GM12865 (cell line): ENCODE measurements around the gene SETD2.

Experiments
- DNase-seq: peaks from one replicate; pipeline ENCODE4 v3.0.0; 2010; ENCODE audit warnings: low read depth
- H3K4me3 ChIP-seq: 2 replicates; pipeline ENCODE4 v1.5.1; 2011; ENCODE audit warnings: mild to moderate bottlenecking, low read depth, low read length, control low read depth
- CTCF ChIP-seq: IDR thresholded peaks from 2 replicates; pipeline ENCODE4 v1.5.1; 2011; ENCODE audit warnings: low read length, control low read depth, low read depth, inconsistent platforms; ENCODE audit not compliant: insufficient read depth; ENCODE audit errors: missing control alignments

Gene SETD2

DNA sequence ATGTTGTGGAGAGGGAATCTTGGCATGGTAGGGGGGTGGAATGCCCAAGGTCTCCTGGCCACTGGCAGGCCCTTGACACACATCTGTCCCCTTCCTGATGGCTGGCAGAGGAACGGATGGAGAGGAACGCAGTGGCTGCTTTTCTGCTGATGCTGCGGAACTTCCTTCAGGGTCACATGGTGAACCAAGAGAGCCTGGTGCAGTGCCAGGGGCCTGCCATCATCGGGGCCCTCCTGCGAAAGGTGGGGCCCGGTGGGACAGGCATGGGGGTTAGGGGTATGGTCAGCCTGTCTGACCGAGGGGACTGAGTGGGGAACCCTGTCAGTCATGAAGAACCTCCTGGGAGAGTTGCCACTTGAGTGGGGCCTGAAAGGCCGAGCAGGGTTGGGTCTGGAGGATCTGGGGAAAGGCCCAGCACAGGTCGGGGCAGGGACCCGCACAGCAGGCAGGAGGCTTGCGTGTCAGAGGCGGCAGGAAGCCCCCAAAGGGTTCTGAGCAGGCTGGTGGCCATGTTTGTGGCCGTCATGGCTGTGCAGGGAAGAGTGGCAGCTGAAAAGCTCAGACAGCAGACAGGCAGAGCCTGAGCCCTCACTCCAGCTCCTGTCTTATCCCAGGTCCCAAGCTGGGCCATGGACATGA is 166.3 kb downstream of the SETD2 start:
- no peak for DNase-seq
- no peak overlapping the region for H3K4me3 ChIP-seq
- no peak for TF ChIP-seq CTCF

DNA sequence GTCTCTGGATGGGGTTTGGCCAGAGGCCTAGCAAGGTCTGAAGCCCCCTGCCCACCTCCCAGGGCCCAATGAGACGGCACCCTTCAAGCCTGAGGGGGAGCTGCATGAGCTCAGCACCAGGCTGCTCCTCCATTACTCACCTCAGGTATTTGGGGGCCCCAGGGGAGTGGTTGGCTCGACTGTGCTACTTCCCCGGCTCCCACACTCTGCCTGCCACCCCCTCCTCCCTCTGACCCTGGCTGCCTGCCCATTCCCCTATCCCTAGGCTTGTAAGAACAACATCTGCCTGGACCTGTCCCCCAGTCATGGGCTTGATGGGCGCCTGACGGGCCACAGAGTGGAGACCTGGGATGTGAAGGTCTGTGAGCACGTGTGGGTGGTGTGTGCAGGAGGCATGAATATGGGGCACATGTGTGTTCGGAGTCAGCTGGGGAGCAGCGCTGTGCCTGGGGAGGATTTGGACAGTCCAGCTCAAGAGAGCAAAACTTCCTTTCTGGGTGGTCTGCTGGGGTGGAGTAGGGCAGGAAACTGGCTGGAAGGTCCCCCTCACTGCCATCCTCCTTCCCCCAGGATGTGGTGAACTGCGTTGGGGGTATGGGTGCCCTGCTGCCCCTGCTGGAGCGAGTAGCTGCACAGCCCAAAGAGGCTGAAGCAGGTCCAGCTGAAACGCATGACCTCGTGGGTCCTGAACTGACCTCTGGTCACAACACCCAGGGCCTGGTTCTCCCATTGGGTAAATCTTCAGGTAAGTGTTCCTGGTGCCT is 167.0 kb downstream of the SETD2 start:
- H3K4me3 ChIP-seq = no peak overlapping the region
- no peak for DNase-seq
- no peak for TF ChIP-seq CTCF

- no peak for DNase-seq
- TF ChIP-seq CTCF = no peak
- no peak overlapping the region for H3K4me3 ChIP-seq
Measured at GRCh38 chr3:46995901-46996562, 167.9 kb downstream of the SETD2 start.

GRCh38 chr3:46994801-46995731 is 168.8 kb downstream of the SETD2 start:
- no peak overlapping the region for H3K4me3 ChIP-seq
- TF ChIP-seq CTCF = no peak
- DNase-seq = no peak

DNA sequence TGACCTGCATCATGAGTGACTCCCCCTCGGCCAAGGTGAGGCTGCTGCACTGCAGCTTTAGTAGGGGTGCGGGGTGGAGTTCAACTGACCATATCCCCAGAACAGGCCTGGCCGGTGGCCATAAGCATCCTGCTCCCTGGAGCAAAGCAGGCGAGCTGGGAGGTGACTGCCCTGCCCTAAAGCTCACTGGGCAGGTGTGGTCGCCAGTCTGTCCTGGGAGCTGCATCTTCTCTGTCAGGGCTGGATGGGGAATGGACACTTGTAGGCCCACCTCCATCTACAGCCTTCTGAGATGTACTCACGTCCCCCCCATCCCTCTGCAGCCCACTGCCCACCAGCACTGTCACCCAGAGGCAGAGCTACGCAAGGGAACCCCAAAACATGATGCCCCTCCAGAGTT is 169.9 kb downstream of the SETD2 start:
- no peak for DNase-seq
- no peak overlapping the region for H3K4me3 ChIP-seq
- no peak for TF ChIP-seq CTCF

DNA sequence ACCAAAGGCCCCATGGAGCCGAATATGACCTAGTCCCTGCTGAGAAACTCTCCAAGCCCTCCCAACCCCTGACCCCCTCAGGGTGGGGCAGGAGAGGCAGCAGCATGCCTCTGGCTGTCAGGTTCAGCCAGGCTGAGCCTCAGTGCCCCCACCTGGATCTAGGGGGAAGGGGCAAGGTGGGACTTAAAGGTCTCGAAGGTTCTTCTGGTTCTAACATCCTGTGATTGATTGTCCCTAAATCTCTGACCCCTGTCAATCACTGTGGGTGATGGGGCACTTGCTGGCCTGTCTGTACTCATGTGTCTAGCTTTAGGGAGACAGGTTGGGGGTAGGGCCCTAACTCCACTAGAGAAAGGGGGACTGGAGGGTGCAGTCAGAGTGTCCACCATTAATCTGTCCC is 170.6 kb downstream of the SETD2 start:
- no peak for DNase-seq
- no peak overlapping the region for H3K4me3 ChIP-seq
- no peak for TF ChIP-seq CTCF
